H1 (cell line): ENCODE data around the gene COCH. TPM values are rescaled to one million over a fixed set of nuclear protein-coding genes. Genes with fewer than 3 reads are reported as not detected.

Experiments
- CTCF ChIA-PET: fragments of 300-600 bp; sonication (Branson Sonifier 250); formaldehyde crosslinking; loops from one replicate; lab custom pipeline; 2021; ENCODE audit not compliant: partially characterized antibody; lab: Charles Lee
- POLR2A ChIA-PET: fragments of 300-600 bp; sonication (Branson Sonifier 250); formaldehyde crosslinking; loops from one replicate; lab custom pipeline; 2021; ENCODE audit warnings: inconsistent platforms; ENCODE audit not compliant: partially characterized antibody; lab: Charles Lee
- DNase-seq, 2 experiments: peaks; one replicate each; pipeline versions ENCODE4 v3.0.0 to v3.0.0-alpha.2; 2010 to 2022; ENCODE audit warnings: low spot score in 2 of 2, low read depth in 1 of 2, mixed read lengths in 1 of 2
- FAIRE-seq: peaks from 2 replicates; lab custom pipeline; 2011; peaks lifted over from hg19 to GRCh38; lab: Jason Lieb, UNC
- H2AFZ ChIP-seq: 2 replicates; pipeline ENCODE4 v1.8.1; 2012; ENCODE audit warnings: low read length, inconsistent platforms
- H2AK5ac ChIP-seq: 2 replicates; pipeline ENCODE4 v1.6.1; 2013; ENCODE audit warnings: low read depth, low read length
- H2BK120ac ChIP-seq: replicated peaks from 2 replicates; pipeline ENCODE3; 2013; ENCODE audit warnings: low read depth, low read length, inconsistent platforms
- H2BK12ac ChIP-seq: 2 replicates; pipeline ENCODE4 v1.6.1; 2013; ENCODE audit warnings: low read depth, low read length
- H2BK15ac ChIP-seq: 2 replicates; pipeline ENCODE4 v1.6.1; 2013; ENCODE audit warnings: low read length
- H2BK20ac ChIP-seq: 2 replicates; pipeline ENCODE4 v1.6.1; 2013; ENCODE audit warnings: low read length
- H2BK5ac ChIP-seq: 2 replicates; pipeline ENCODE4 v1.6.1; 2013; ENCODE audit warnings: low read depth, low read length
- H3K14ac ChIP-seq: 2 replicates; pipeline ENCODE4 v1.6.1; 2013; ENCODE audit warnings: inconsistent platforms; ENCODE audit not compliant: insufficient read length
- H3K18ac ChIP-seq: 2 replicates; pipeline ENCODE4 v1.6.1; 2013; ENCODE audit warnings: low read length; ENCODE audit errors: extremely low read depth
- H3K23ac ChIP-seq: 2 replicates; pipeline ENCODE4 v1.6.1; 2013; ENCODE audit warnings: inconsistent platforms; ENCODE audit not compliant: insufficient read length
- H3K23me2 ChIP-seq: 2 replicates; pipeline ENCODE4 v1.6.1; 2013; ENCODE audit warnings: low read depth, low read length
- H3K27ac ChIP-seq: 2 replicates; pipeline ENCODE4 v1.6.1; 2011; ENCODE audit warnings: low read depth, low read length, inconsistent platforms
- H3K27me3 ChIP-seq, 4 experiments: replicated peaks in 1 of 4; 1 replicate in 1 of 4; 2 replicates in 3 of 4; pipeline versions ENCODE4 v1.6.1 to v1.8.1; 2011 to 2013; ENCODE audit warnings: low read length in 3 of 4, mild to moderate bottlenecking in 3 of 4, inconsistent platforms in 2 of 4, mixed read lengths in 2 of 4, moderate library complexity in 1 of 4; ENCODE audit not compliant: control insufficient read depth in 3 of 4, insufficient read depth in 3 of 4; ENCODE audit errors: extremely low read depth in 1 of 4
- H3K36me3 ChIP-seq, 4 experiments: 2 replicates each; pipeline versions ENCODE4 v1.6.1 to v1.8.1; 2011 to 2013; ENCODE audit warnings: mild to moderate bottlenecking in 4 of 4, low read length in 3 of 4, moderate library complexity in 2 of 4, control low read depth in 1 of 4, inconsistent platforms in 1 of 4; ENCODE audit not compliant: insufficient read depth in 4 of 4, control insufficient read depth in 2 of 4
- H3K4ac ChIP-seq: replicated peaks from 2 replicates; pipeline ENCODE3; 2013; ENCODE audit warnings: low read length, low read depth, mixed read lengths, inconsistent platforms; ENCODE audit not compliant: insufficient read length
- H3K4me1 ChIP-seq, 4 experiments: replicated peaks in 1 of 4; 1 replicate in 1 of 4; 2 replicates in 3 of 4; pipeline versions ENCODE4 v1.6.1 to v1.8.1; 2011 to 2013; ENCODE audit warnings: low read length in 3 of 4, inconsistent platforms in 2 of 4, mixed read lengths in 1 of 4; ENCODE audit not compliant: insufficient read depth in 4 of 4, control insufficient read depth in 3 of 4
- H3K4me2 ChIP-seq, 2 experiments: 2 replicates each; pipeline versions ENCODE4 v1.6.1 to v1.8.1; 2011 to 2013; ENCODE audit warnings: low read depth in 2 of 2, low read length in 2 of 2, control low read depth in 1 of 2, inconsistent platforms in 1 of 2, mild to moderate bottlenecking in 1 of 2; ENCODE audit not compliant: insufficient read depth in 1 of 2
- H3K4me3 ChIP-seq, 4 experiments: fragments of 200-600, 300-600 bp in 1 of 4; sonication (generic), shearing (Covaris generic), sonication (Bioruptor Twin) in 1 of 4; 2 replicates each; pipeline versions ENCODE4 v1.5.1 to v1.8.1; 2011 to 2016; ENCODE audit warnings: low read length in 4 of 4, low read depth in 3 of 4, control low read depth in 2 of 4, inconsistent platforms in 2 of 4, mild to moderate bottlenecking in 2 of 4, mixed read lengths in 1 of 4, moderate library complexity in 1 of 4; ENCODE audit not compliant: insufficient read depth in 2 of 4; ENCODE audit errors: extremely low read depth in 1 of 4
- H3K56ac ChIP-seq: replicated peaks from 2 replicates; pipeline ENCODE3; 2013; ENCODE audit warnings: low read depth, mild to moderate bottlenecking, mixed read lengths, low read length, inconsistent platforms; ENCODE audit not compliant: insufficient read length
- H3K79me1 ChIP-seq: 2 replicates; pipeline ENCODE4 v1.6.1; 2013; ENCODE audit warnings: low read depth, low read length, control low read depth
- H3K79me2 ChIP-seq, 2 experiments: 2 replicates each; pipeline versions ENCODE4 v1.6.1 to v1.8.1; 2012 to 2013; ENCODE audit warnings: low read length in 2 of 2, mild to moderate bottlenecking in 2 of 2, inconsistent platforms in 1 of 2; ENCODE audit not compliant: insufficient read depth in 2 of 2, control insufficient read depth in 1 of 2
- H3K9ac ChIP-seq, 4 experiments: replicated peaks in 1 of 4; 1 replicate in 1 of 4; 2 replicates in 3 of 4; pipeline versions ENCODE4 v1.6.1 to v1.8.1; 2011 to 2013; ENCODE audit warnings: low read depth in 3 of 4, low read length in 3 of 4, control low read depth in 2 of 4, mild to moderate bottlenecking in 2 of 4, moderate library complexity in 2 of 4, inconsistent platforms in 1 of 4; ENCODE audit errors: extremely low read depth in 1 of 4
- H3K9me3 ChIP-seq, 2 experiments: 2 replicates each; pipeline versions ENCODE4 v1.6.1 to v1.8.1; 2012 to 2013; ENCODE audit warnings: mild to moderate bottlenecking in 2 of 2, moderate library complexity in 2 of 2, control low read depth in 1 of 2, inconsistent platforms in 1 of 2, low read depth in 1 of 2, low read length in 1 of 2, mixed read lengths in 1 of 2; ENCODE audit not compliant: insufficient read depth in 2 of 2
- H4K20me1 ChIP-seq, 2 experiments: replicated peaks in 1 of 2; 2 replicates each; pipeline versions ENCODE3 to v1.8.1; 2011 to 2013; ENCODE audit warnings: inconsistent platforms in 2 of 2, low read length in 2 of 2, mild to moderate bottlenecking in 1 of 2; ENCODE audit not compliant: insufficient read depth in 2 of 2, control insufficient read depth in 1 of 2
- H4K5ac ChIP-seq: 2 replicates; pipeline ENCODE4 v1.6.1; 2013; ENCODE audit warnings: low read length, low read depth, mixed read lengths, inconsistent platforms; ENCODE audit not compliant: insufficient read length
- H4K8ac ChIP-seq: 2 replicates; pipeline ENCODE4 v1.8.0; 2013; ENCODE audit warnings: mild to moderate bottlenecking, moderate library complexity, low read length, inconsistent platforms; ENCODE audit not compliant: insufficient read depth; ENCODE audit errors: extremely low read depth
- H4K91ac ChIP-seq: replicated peaks from 2 replicates; pipeline ENCODE3; 2013; ENCODE audit warnings: low read length, mixed read lengths, inconsistent platforms; ENCODE audit not compliant: insufficient read length
- BRCA1 ChIP-seq: IDR thresholded peaks from 2 replicates; pipeline ENCODE4 v1.6.1; 2012; ENCODE audit warnings: low read depth, low read length, improper control_type of control experiment
- JUND ChIP-seq: IDR thresholded peaks from 2 replicates; pipeline ENCODE4 v1.6.1; 2011; ENCODE audit warnings: mild to moderate bottlenecking, improper control_type of control experiment, low read length
- NRF1 ChIP-seq: IDR thresholded peaks from 2 replicates; pipeline ENCODE4 v1.6.1; 2011; ENCODE audit warnings: mild to moderate bottlenecking, low read depth, low read length, improper control_type of control experiment
- PHF8 ChIP-seq: fragments of 200-600 bp; sonication (generic); conservative IDR thresholded peaks from 2 replicates; pipeline ENCODE4 v1.7.1; 2012; ENCODE audit warnings: low read depth, mild to moderate bottlenecking, inconsistent platforms, low read length, moderate library complexity
- POLR2AphosphoS5 ChIP-seq: IDR thresholded peaks from 2 replicates; pipeline ENCODE4 v1.6.1; 2011; ENCODE audit warnings: low read depth, low read length
- POU5F1 ChIP-seq: IDR thresholded peaks from 2 replicates; pipeline ENCODE4 v1.6.1; 2011; ENCODE audit warnings: low read depth, mild to moderate bottlenecking, low read length, moderate library complexity
- RAD21 ChIP-seq, 2 experiments: IDR thresholded peaks in 1 of 2; conservative IDR thresholded peaks in 1 of 2; 2 replicates each; pipeline ENCODE4 v1.6.1; 2011; ENCODE audit warnings: low read depth in 2 of 2, low read length in 2 of 2, improper control_type of control experiment in 1 of 2, inconsistent platforms in 1 of 2, mild to moderate bottlenecking in 1 of 2, moderate library complexity in 1 of 2
- RXRA ChIP-seq: IDR thresholded peaks from 2 replicates; pipeline ENCODE4 v1.6.1; 2011; ENCODE audit warnings: low read depth, mild to moderate bottlenecking, low read length, moderate library complexity; ENCODE audit not compliant: insufficient read depth
- SIN3A ChIP-seq, 2 experiments: IDR thresholded peaks in 1 of 2; conservative IDR thresholded peaks in 1 of 2; 2 replicates each; pipeline ENCODE4 v1.6.1; 2011 to 2012; ENCODE audit warnings: low read length in 2 of 2, improper control_type of control experiment in 1 of 2, low read depth in 1 of 2, mild to moderate bottlenecking in 1 of 2
- SP1 ChIP-seq: IDR thresholded peaks from 2 replicates; pipeline ENCODE4 v1.6.1; 2011; ENCODE audit warnings: low read depth, low read length
- SP2 ChIP-seq: IDR thresholded peaks from 2 replicates; pipeline ENCODE4 v1.6.1; 2012; ENCODE audit warnings: mild to moderate bottlenecking, low read length, inconsistent platforms
- SP4 ChIP-seq: IDR thresholded peaks from 2 replicates; pipeline ENCODE4 v1.6.1; 2012; ENCODE audit warnings: low read length, inconsistent platforms
- TCF12 ChIP-seq: IDR thresholded peaks from 2 replicates; pipeline ENCODE4 v1.6.1; 2011; ENCODE audit warnings: low read depth, mild to moderate bottlenecking, low read length
- ZNF274 ChIP-seq: IDR thresholded peaks from 2 replicates; pipeline ENCODE4 v1.7.0; 2012; ENCODE audit warnings: low read length, borderline replicate concordance; ENCODE audit errors: extremely low read depth
- WGBS, 2 experiments: shearing (Covaris generic) in 1 of 2; methylation state at CpG; one replicate each; pipeline versions ENCODE4 v1.1.6 to v1.1.7; 2013 to 2015; ENCODE audit warnings: low lambda C conversion rate in 2 of 2, mixed read lengths in 2 of 2, inconsistent platforms in 1 of 2, low coverage in 1 of 2, missing lambda C conversion rate in 1 of 2; ENCODE audit not compliant: insufficient replicate concordance in 2 of 2, insufficient coverage in 1 of 2, insufficient read length in 1 of 2; ENCODE audit errors: extremely low coverage in 1 of 2, missing lambda C conversion rate in 1 of 2; 5-methylcytosine and 5-hydroxymethylcytosine counted together
- polyA plus RNA-seq, 7 experiments: library from polyadenylated mRNA; depleted of rRNA in 3 of 7; stranded (reverse) in 5 of 7; unstranded in 2 of 7; fragments of >200 nt in 5 of 7; fragments of 200-250 nt in 2 of 7; gene quantifications; 1 replicate in 5 of 7; 2 replicates in 1 of 7; 4 replicates in 1 of 7; pipeline versions ENCODE4 v1.2.1 to v1.2.3, GENCODE V29; 2011 to 2013; ENCODE audit warnings: missing spikeins in 2 of 7, mixed read lengths in 2 of 7
- total RNA-seq: library from RNA; stranded (reverse); fragmentation: NEBNext Ultra II Directional; extraction: Animal tissue kit (Norgen Biotek cat#: 25700); gene quantifications from 2 replicates; pipeline ENCODE4 v1.2.1, GENCODE V29; 2021
- TF ChIP-seq, protein P1 (sequence below): IDR thresholded peaks from 2 replicates; pipeline ENCODE4 v1.6.1; 2012; ENCODE audit warnings: inconsistent platforms

COCH gene
- total and polyA plus RNA-seq, 2 of the 8 experiments (the other 6 are each of a cell fraction or from before 2014, with no cell fraction given) = 12.9 to 30.8 TPM

DNA sequence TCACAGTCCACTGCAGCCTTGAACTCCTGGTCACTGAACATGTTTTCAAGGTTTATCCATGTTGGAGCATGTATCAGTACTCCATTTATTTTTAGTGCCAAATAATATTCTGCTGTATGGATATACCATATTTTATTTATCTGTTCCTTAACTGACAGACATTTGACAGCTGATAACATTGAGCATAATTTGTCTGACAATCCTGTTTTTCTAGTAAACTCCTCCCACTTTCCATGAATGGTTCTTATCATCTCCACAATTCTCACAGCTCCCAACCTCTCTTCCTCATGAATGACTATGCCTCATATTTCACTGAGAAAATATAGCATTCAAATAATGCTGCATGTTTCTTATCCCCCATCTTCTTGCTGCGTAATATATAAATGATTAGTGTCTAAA is 33.3 kb downstream of the COCH start:
- no peak for DNase-seq
- Histone ChIP-seq H2AK5ac (no peak overlapping the region), H2BK5ac (no peak overlapping the region), H3K79me1 (no peaks in the 10 kb centered on the region), H3K23me2 (no peaks in the 10 kb centered on the region), H3K9me3 (no peaks in the 10 kb centered on the region), H3K27me3 (no peaks in the 10 kb centered on the region), H4K20me1 (no peaks in the 10 kb centered on the region), H3K27ac (no peak overlapping the region), H3K79me2 (no peaks in the 10 kb centered on the region), H3K4me1 (no peaks in the 10 kb centered on the region), H4K5ac (no peak overlapping the region), H3K9ac (no peak overlapping the region), H3K36me3 (peaks cover 0 to 52% (median 5%) of the 10 kb centered on the region in 4 experiments; a peak in 5 of 8 replicates), H4K91ac (no peak overlapping the region), H3K23ac (no peak overlapping the region), H3K4me3 (no peak overlapping the region), H3K56ac (no peak overlapping the region), H3K4ac (no peak overlapping the region), H3K4me2 (no peak overlapping the region), H2BK12ac (no peak overlapping the region), H2AFZ (no peak overlapping the region), H2BK120ac (no peak overlapping the region), H3K14ac (no peak overlapping the region), H2BK15ac (no peak overlapping the region), H4K8ac (no peak overlapping the region), H3K18ac (no peak overlapping the region), H2BK20ac (no peak overlapping the region)
- FAIRE-seq = no peak
- CTCF ChIA-PET = interaction anchor here (1.1 to 1.3 kb wide), 2 partner anchors 28 to 151 kb away, joined by 4 to 6 read pairs; no protein-coding TSS in a partner anchor
- POLR2A ChIA-PET = no interaction called here
- 95% methylated on average over 1 of the region's 1 CpG; no CpG with 5 or more reads in 1 of the 2 experiments for WGBS, 2 experiments
- no peak for TF ChIP-seq RAD21 (IDR thresholded peaks at IDR 0.05 in 1 of 2, conservative IDR thresholded peaks at IDR 0.05 in 1 of 2; ENCODE audit: low read depth in 2 of 2, low read length in 2 of 2)
- TF ChIP-seq POU5F1 = no peak
- TF ChIP-seq NRF1 = no peak
- no peak for TF ChIP-seq JUND
- no peak for TF ChIP-seq SP4
- TF ChIP-seq SP1 = no peak
- TF ChIP-seq, protein P1, sequence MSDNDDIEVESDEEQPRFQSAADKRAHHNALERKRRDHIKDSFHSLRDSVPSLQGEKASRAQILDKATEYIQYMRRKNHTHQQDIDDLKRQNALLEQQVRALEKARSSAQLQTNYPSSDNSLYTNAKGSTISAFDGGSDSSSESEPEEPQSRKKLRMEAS = no peak
- TF ChIP-seq POLR2AphosphoS5 = no peak
- TF ChIP-seq SP2 = no peak
- no peak for TF ChIP-seq PHF8
- no peak for TF ChIP-seq TCF12
- TF ChIP-seq SIN3A (conservative IDR thresholded peaks at IDR 0.05 in 1 of 2, IDR thresholded peaks at IDR 0.05 in 1 of 2; ENCODE audit: low read depth in 1 of 2, low read length in 2 of 2) = no peak
- TF ChIP-seq ZNF274 = no peak
- TF ChIP-seq BRCA1 = no peak
- TF ChIP-seq RXRA = no peak
